Muscle of arm (tissue), 12 donors: ENCODE data around the gene MRPL54. TPM values are rescaled to one million over a fixed set of nuclear protein-coding genes. Genes with fewer than 3 reads are reported as not detected.
A peak's percentile ranks its signal among the peaks of the same experiment; 100 is the strongest.
"Not testable (repeated sequence)": the region's sequence is repeated elsewhere in the genome, so short reads cannot be mapped to it uniquely, and the experiment has no call there.

Experiments used
- DNase-seq: peaks from one replicate; pipeline ENCODE4 v3.0.0-alpha.2; 2013
- polyA plus RNA-seq, 12 donors: library from polyadenylated mRNA; unstranded; fragments of 120-200 nt; gene quantifications; one replicate each; pipeline ENCODE4 v1.2.1, GENCODE V29; 2013; ENCODE audit not compliant: insufficient read length in 12 of 12

Gene MRPL54
- polyA plus RNA-seq, 12 donors, result 17.1 to 26.3 (median 23.1) TPM; not detected in 1

GRCh38 chr19:3737487-3738205, 24.8 kb upstream of the MRPL54 start:
- no peak for DNase-seq

DNA sequence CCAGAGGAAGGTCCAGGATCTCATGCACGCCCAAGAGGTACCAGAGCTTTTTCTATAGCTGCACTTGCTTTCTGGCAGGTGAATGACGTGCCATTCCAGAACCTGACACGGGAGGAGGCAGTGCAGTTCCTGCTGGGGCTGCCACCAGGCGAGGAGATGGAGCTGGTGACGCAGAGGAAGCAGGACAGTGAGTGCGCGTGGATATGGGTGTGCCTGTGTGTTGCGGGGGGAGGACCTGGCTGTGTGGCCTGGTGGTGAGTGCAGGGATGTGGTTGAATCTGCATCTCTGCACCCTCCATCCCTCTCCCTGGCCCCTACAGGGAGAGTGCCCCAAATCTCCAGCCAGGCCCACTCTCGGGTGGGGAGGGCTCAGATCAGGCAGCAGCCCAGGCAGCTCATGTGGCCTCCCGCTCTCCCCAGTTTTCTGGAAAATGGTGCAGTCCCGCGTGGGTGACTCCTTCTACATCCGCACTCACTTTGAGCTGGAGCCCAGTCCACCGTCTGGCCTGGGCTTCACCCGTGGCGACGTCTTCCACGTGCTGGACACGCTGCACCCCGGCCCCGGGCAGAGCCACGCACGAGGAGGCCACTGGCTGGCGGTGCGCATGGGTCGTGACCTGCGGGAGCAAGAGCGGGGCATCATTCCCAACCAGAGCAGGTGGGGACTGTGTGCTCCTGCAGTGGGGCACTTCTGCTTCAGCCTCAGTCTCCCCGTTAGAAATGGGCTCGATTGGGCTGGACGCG, 23.8 kb upstream of the MRPL54 start:
- DNase-seq, result no peak

- no peak for DNase-seq
Observed at GRCh38 chr19:3740431-3740830, 22.1 kb upstream of the MRPL54 start.

GRCh38 chr19:3743486-3743885, 19.0 kb upstream of the MRPL54 start:
- DNase-seq, result no peak

DNA sequence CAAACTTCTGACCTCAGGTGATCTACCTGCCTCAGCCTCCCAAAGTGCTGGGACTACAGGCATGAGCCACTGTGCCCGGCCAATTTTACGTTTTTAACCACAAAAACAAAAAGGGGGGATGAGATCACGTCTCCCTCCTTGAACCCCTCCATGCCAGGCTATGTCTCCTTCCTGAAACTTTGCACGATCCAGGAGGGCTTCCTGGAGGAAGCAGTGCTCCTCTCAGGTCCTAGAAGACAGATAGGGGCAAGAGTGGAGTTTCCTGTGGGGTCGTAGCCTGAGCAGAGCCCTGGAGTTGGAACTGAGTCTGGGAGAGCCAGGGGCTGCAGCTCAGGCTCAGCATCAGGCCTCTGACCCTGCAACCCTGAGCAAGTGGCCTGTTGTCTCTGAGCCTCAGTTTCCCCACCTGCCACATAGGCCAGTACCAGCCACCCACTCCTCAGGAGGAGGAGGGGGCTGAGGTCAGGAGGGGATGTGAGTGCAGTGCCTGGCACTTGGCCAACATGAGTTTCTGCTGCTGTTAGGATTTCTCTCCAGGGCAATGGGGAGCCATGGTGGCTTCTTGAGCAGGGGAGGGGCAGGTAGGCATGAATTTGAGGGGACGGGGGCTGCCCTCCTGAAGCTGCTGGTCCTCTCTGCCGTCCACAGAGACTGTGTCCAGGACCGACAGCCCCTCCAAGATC, 17.0 kb upstream of the MRPL54 start:
- no peak for DNase-seq

DNA sequence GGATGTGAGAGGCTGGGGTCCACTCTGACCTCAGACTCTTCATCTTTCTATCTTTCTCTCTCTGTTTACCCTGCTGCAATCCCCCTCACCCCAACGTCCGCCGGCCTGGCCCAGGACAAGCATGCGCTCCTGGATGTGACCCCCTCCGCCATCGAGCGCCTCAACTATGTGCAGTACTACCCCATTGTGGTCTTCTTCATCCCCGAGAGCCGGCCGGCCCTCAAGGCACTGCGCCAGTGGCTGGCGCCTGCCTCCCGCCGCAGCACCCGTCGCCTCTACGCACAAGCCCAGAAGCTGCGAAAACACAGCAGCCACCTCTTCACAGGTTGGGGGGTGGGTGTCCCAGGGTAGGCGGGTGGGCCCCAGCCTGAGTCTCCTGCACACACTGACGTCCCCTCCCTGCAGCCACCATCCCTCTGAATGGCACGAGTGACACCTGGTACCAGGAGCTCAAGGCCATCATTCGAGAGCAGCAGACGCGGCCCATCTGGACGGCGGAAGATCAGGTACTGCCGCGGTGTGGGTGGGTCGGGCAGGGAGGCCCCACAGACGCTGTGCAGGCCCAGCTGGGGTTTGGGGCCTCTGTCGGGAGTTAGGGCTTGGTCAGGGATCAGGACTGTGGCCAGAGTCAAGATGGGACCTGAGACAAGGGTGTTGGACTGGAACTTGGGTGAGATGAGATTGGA, 16.0 kb upstream of the MRPL54 start:
- DNase-seq, result no peak

- no peak for DNase-seq
Observed at GRCh38 chr19:3748965-3749364, 13.5 kb upstream of the MRPL54 start.

DNA sequence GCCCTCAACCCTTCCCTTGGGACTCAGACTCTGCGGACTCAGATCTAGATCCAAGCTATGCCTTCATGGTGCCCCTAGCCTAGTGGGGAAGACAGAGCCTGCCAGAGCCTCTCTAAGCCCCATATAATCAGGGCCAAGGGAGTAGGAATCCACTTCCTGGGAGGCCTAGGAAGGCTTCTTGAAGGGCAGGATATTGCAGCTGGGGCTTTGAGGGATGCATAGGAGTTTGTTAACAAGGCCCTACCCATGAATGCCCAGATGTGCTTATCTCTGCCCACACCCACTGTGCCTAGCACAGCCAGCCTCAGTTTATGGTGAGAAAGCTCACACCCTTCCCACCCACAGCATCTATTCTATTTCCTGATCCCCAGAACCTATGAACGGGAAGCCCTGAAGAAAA, 12.3 kb upstream of the MRPL54 start:
- DNase-seq, result no peak

DNA sequence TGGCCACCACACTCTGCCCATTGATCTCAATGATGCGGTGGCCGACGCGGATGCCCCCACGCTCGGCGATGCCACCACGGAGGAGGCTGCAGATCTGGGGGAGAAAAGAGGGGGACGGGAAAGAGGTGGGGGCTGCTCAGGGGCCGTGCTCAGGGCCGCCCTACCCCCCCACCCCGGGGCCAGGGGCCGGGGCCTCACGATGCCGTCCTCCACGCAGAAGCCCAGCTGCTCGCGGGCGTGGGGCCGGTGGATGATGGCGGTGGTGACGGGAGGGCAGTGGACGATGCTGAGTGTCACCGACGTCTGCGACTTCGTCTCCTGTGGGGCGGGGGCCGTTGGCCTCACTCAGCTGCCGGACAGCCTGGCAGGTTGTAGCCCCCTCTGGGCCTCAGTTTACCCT, 11.2 kb upstream of the MRPL54 start:
- no peak for DNase-seq

DNA sequence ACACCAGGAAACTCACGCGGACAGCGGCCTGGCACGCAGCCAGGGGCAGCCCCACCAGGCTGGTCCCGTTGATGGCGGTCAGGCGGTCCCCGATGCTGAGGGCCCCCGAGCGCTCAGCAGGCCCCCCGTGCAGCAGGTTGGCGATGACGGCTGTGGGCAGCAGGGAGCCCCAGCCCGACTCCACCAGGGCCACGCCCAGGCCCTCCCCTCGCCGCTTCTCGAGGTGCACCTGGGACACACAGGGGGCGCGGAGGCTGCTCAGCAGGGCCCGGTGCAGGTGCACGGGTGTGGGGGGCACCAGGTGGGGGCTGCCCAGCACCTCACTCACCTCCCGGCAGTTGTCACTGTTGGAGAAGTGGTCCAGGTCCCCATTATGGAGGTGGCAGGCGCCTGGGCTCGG, 10.0 kb upstream of the MRPL54 start:
- DNase-seq, result no peak

DNA sequence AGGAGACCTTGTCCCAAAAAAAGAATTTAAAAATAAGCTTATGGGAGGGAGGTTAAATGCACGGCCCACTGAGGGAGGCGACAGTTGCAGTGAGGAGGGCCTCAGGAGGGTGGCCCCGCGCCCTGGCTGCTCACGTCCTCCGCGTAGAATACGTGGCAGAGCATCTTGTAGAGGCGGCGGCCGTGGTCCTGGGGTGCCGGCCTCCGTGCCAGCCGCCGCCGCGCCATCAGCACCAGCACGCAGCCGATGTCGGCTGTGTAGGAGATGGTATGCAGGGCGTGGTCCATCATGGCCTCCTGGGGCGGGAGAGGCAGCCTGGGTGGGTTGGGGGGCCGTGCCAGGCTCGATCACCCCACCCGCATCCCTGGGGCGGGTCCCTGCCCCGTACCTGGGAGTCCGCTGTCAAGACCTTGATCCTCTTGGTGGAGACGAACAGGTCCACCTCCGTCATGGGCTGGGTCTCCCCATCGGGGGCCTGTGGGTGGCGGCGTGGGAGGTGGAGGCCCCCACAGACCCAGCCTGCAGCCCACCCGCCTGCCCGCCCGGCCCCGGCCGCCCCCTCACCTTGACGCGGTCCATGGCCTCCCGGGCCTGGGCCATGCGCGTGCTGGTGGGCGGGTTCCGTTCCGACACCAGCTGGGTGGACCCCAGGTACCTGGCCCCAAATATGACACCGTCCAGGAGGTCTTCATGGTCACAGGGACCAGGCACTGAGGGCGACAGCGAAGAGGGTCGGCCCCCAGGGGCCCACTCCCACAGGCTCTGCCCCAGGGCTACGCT, 8.7 kb upstream of the MRPL54 start:
- no peak for DNase-seq

- DNase-seq, result not testable (repeated sequence)
Observed at GRCh38 chr19:3757705-3758104, 4.8 kb upstream of the MRPL54 start.

DNA sequence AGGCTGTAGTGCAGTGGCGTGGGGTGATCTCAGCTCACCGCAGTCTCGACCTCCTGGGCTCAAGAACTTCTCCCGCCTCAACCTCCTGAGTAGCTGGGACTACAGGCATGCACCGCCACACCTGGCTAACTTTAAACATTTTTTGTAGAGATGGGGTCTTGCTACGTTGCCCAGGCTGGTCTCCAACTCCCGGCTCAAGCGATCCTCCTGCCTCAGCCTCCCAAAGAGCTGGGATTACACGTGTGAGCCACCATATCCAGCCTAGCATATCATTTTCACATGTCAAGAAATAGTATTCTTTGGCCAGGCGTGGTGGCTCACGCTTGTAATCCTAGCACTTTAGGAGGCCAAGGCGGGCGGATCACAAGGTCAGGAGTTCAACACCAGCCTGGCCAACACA, 4.2 kb upstream of the MRPL54 start:
- not testable (repeated sequence) for DNase-seq

- no peak for DNase-seq
Observed at GRCh38 chr19:3759482-3760254, 2.8 kb upstream of the MRPL54 start.

- DNase-seq, result no peak
Observed at GRCh38 chr19:3760871-3761361, 1.6 kb upstream of the MRPL54 start.

DNA sequence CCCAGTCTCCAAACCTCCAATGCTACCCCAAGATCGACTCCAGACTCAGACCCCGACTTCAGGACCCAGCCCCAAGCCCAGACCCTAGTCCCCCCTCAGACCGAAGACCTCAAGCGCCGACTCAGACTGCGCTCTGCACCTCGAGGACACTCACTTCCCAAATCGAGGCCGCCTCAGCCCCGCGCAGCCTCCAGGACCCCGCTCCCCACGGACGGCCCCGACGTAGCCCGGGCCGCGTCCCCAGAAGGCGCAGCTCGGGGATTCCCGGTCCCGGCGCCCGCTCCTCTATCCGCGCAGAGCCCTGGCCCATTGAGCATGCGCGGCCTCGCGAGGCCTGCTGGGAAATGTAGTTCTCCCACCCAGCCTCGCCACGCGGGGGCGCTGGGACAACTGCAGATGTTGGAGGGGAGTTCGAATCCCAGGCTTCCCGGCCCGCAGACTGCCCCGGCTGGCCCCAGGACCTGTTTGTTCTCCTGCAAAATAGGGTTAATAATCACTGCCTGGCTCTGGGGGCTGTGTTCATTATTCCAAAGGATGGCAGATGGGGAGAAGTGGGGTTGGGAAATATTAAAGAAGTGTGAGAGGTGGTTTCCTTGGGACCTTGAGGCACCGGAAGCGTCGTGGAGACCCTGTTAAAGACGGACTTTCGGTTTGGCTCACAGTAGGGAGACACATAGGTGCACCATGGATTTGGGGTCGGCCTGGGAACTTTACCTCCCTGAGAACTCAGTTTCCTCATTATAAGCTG, 926 bp upstream of the MRPL54 start, which contains the start of gene APBA3:
Gene APBA3, minus strand, starts transcription at position 311 of the 748 bp plus-strand sequence. CDS start 1,428 bp downstream, outside the sequence.
- DNase-seq, result peak; percentile 92

GRCh38 chr19:3762130-3762473, 380 bp upstream of the MRPL54 start:
- DNase-seq, result no peak

DNA sequence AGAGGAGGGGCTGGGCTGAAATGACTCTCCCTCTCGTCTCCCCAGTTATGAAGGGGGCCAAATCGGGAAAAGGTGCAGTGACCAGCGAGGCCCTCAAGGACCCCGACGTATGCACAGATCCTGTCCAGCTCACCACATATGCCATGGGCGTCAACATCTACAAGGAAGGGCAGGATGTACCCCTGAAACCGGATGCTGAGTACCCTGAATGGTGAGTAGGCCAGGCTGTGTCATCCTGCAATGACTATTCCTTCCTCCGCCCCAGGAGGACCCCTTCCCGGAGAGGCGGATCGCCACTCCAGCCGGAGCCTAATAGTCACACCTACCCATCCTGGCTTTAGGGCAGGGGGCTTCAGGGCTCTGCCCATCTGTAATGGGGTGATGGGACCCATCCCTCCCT, 2.6 kb downstream of the MRPL54 start:
- DNase-seq, result no peak

GRCh38 chr19:3765757-3766156, 3.3 kb downstream of the MRPL54 start:
- not testable (repeated sequence) for DNase-seq

DNA sequence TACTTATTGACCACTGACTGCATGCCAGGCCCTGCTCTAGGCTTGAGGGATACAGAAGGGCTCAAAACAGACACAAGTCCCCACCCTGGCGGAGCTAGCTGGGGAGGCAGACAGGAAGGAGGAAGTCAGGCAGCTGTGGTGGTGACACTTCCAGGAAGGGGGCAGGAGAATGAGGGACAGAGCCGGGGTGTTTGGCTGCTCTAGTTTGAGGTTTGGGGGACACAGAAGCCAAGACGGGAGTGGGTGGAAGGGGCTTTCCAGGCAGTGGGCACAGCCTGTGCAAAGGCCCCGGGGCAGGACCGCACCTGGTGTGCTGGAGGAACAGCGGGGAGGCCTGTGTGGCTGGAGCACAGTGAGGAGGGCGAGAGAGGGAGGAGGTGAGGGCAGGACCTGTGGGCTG, 4.0 kb downstream of the MRPL54 start:
- no peak for DNase-seq
